GM12878 (cell line): Measurements from ENCODE around the gene CTRB1. TPM values are rescaled to one million over a fixed set of nuclear protein-coding genes. Genes with fewer than 3 reads are reported as not detected.

ENCODE experiments used
- ATAC-seq: fragments of 200-7000 bp; cut with Tn5 transposase; 3 replicates; pipeline ENCODE4 v1.9.1; 2020; ENCODE audit warnings: mild to moderate bottlenecking, moderate library complexity
- BruUV-seq: library from RNA; stranded (reverse); fragments of 400-500 nt; replicated peaks from 2 replicates; lab custom pipeline; 2021; lab: Mats Ljungman, UMichigan
- CTCF ChIA-PET: fragments of 300-600 bp; sonication (Branson Sonifier 250); formaldehyde crosslinking; extraction: SDS; loops from one replicate; lab custom pipeline; 2021; ENCODE audit warnings: inconsistent platforms; lab: Yijun Ruan, JAX
- POLR2A ChIA-PET: fragments of 350-600 bp; formaldehyde crosslinking; extraction: SDS; loops from one replicate; lab custom pipeline; 2021; ENCODE audit warnings: inconsistent platforms; lab: Charles Lee
- RAD21 ChIA-PET: fragments of 300-600 bp; sonication (Branson Sonifier 250); formaldehyde crosslinking; loops from one replicate; lab custom pipeline; 2023; ENCODE audit warnings: antibody characterized with exemption; ENCODE audit not compliant: unreplicated experiment; lab: Charles Lee
- SMC1A ChIA-PET: fragments of 300-600 bp; sonication (Branson Sonifier 250); formaldehyde crosslinking; loops from one replicate; lab custom pipeline; 2023; ENCODE audit not compliant: unreplicated experiment, uncharacterized antibody; lab: Charles Lee
- DNase-seq: peaks from one replicate; pipeline ENCODE4 v3.0.0-alpha.2; 2011; ENCODE audit warnings: low read depth, low spot score
- FAIRE-seq: peaks from 3 replicates; lab custom pipeline; 2011; peaks lifted over from hg19 to GRCh38; lab: Jason Lieb, UNC
- H2AFZ ChIP-seq: 2 replicates; pipeline ENCODE4 v1.6.0; 2011; ENCODE audit warnings: low read depth, low read length, control low read depth; ENCODE audit not compliant: control insufficient read depth
- H3K27ac ChIP-seq: 2 replicates; pipeline ENCODE4 v1.5.1; 2011; ENCODE audit warnings: control low read depth; ENCODE audit not compliant: control insufficient read depth, insufficient read depth
- H3K27me3 ChIP-seq, 2 experiments: replicated peaks in 1 of 2; 2 replicates each; pipeline versions ENCODE4 v1.6.0 to v1.6.1; 2011; ENCODE audit warnings: low read length in 1 of 2; ENCODE audit not compliant: control insufficient read depth in 2 of 2, insufficient read depth in 2 of 2
- H3K36me3 ChIP-seq, 2 experiments: 2 replicates each; pipeline ENCODE4 v1.5.1; 2011; ENCODE audit warnings: low read length in 1 of 2; ENCODE audit not compliant: control insufficient read depth in 2 of 2, insufficient read depth in 2 of 2
- H3K4me1 ChIP-seq: 2 replicates; pipeline ENCODE4 v1.6.1; 2011; ENCODE audit warnings: mild to moderate bottlenecking, low read length, moderate library complexity, mixed read lengths; ENCODE audit not compliant: control insufficient read depth, insufficient read depth
- H3K4me2 ChIP-seq: 2 replicates; pipeline ENCODE4 v1.6.0; 2011; ENCODE audit warnings: control low read depth; ENCODE audit not compliant: control insufficient read depth, insufficient read depth
- H3K4me3 ChIP-seq: fragments of 200-600 bp; sonication (generic); 2 replicates; pipeline ENCODE4 v1.5.1; 2016
- H3K79me2 ChIP-seq: 2 replicates; pipeline ENCODE4 v1.6.0; 2011; ENCODE audit warnings: low read length; ENCODE audit not compliant: control insufficient read depth, insufficient read depth
- H3K9ac ChIP-seq: 2 replicates; pipeline ENCODE4 v1.8.0; 2011; ENCODE audit warnings: low read length, control low read depth, mixed read lengths; ENCODE audit not compliant: control insufficient read depth, insufficient read depth
- H3K9me3 ChIP-seq: replicated peaks from 3 replicates; pipeline ENCODE4 v1.5.1; 2011; ENCODE audit warnings: mild to moderate bottlenecking, low read length; ENCODE audit not compliant: control insufficient read depth, insufficient read depth
- H4K20me1 ChIP-seq: 2 replicates; pipeline ENCODE4 v1.6.0; 2011; ENCODE audit not compliant: control insufficient read depth, insufficient read depth
- BACH1 ChIP-seq: fragments of 450-650 bp; IDR thresholded peaks from 2 replicates; pipeline ENCODE4 v1.6.1; 2017; ENCODE audit warnings: mild to moderate bottlenecking, borderline replicate concordance
- CREB1 ChIP-seq: IDR thresholded peaks from 2 replicates; pipeline ENCODE4 v1.6.1; 2012; ENCODE audit warnings: low read depth, mild to moderate bottlenecking, inconsistent platforms
- DPF2 ChIP-seq: fragments of 450-650 bp; IDR thresholded peaks from 2 replicates; pipeline ENCODE4 v1.6.1; 2017; ENCODE audit warnings: mild to moderate bottlenecking
- FOXM1 ChIP-seq: IDR thresholded peaks from 2 replicates; pipeline ENCODE4 v1.6.1; 2012; ENCODE audit warnings: low read depth, mild to moderate bottlenecking, inconsistent platforms, low read length, moderate library complexity
- HCFC1 ChIP-seq: fragments of 150-350 bp; IDR thresholded peaks from 2 replicates; pipeline ENCODE4 v1.6.1; 2014; ENCODE audit warnings: low read length
- IKZF1 ChIP-seq: fragments of 450-650 bp; conservative IDR thresholded peaks from 2 replicates; pipeline ENCODE4 v1.6.1; 2017; ENCODE audit warnings: antibody characterized with exemption, mild to moderate bottlenecking
- IRF3 ChIP-seq: fragments of 450-650 bp; IDR thresholded peaks from 2 replicates; pipeline ENCODE4 v1.6.1; 2014; ENCODE audit warnings: mild to moderate bottlenecking
- KAT2A ChIP-seq: conservative IDR thresholded peaks from 2 replicates; pipeline ENCODE4 v1.6.1; 2011; ENCODE audit warnings: low read depth, low read length; ENCODE audit not compliant: control insufficient read depth
- LARP7 ChIP-seq: fragments of 450-650 bp; IDR thresholded peaks from 2 replicates; pipeline ENCODE4 v1.6.1; 2017; ENCODE audit warnings: mild to moderate bottlenecking
- NFYB ChIP-seq: IDR thresholded peaks from 2 replicates; pipeline ENCODE4 v1.6.1; 2011; ENCODE audit warnings: low read depth, mild to moderate bottlenecking, low read length, improper control_type of control experiment, moderate library complexity; ENCODE audit not compliant: insufficient read depth
- NR2C1 ChIP-seq: fragments of 450-650 bp; IDR thresholded peaks from 2 replicates; pipeline ENCODE4 v1.6.1; 2017; ENCODE audit warnings: antibody characterized with exemption, mild to moderate bottlenecking, moderate library complexity
- RCOR1 ChIP-seq: conservative IDR thresholded peaks from 2 replicates; pipeline ENCODE4 v1.6.1; 2012; ENCODE audit warnings: low read depth, low read length, improper control_type of control experiment
- TCF12 ChIP-seq: IDR thresholded peaks from 2 replicates; pipeline ENCODE4 v1.6.1; 2011; ENCODE audit warnings: low read depth, mild to moderate bottlenecking, low read length
- ZNF207 ChIP-seq: fragments of 450-650 bp; IDR thresholded peaks from 2 replicates; pipeline ENCODE4 v1.6.1; 2014; ENCODE audit warnings: antibody characterized with exemption, mild to moderate bottlenecking, borderline replicate concordance
- WGBS: methylation state at CpG from one replicate; pipeline ENCODE4 v1.1.6; 2016; ENCODE audit warnings: low lambda C conversion rate; ENCODE audit not compliant: insufficient replicate concordance, insufficient coverage; ENCODE audit errors: missing lambda C conversion rate; 5-methylcytosine and 5-hydroxymethylcytosine counted together
- in situ Hi-C: fragments of 300-500 bp; cut with MboI; formaldehyde crosslinking; loops from 9 replicates; pipeline ENCODE4 v1.14.3; 2018; ENCODE audit warnings: mixed read lengths
- intact Hi-C: fragments of 100-400 bp; cut with micrococcal nuclease; formaldehyde crosslinking; loops from one replicate; pipeline ENCODE4 v1.14.2; 2022; ENCODE audit not compliant: unreplicated experiment
- polyA plus RNA-seq, 11 experiments: library from polyadenylated mRNA; depleted of rRNA in 4 of 11; unstranded in 6 of 11; stranded (reverse) in 5 of 11; fragments of >200 nt; fragmentation: Nextera tagmentation in 4 of 11; fragmentation: Illumina TruSeq in 1 of 11; extraction: Ambion mirVana in 4 of 11; extraction: Trizol in 1 of 11; gene quantifications; 1 replicate in 1 of 11; 2 replicates in 10 of 11; pipeline versions ENCODE4 v1.2.1 to v1.2.3, GENCODE V29; 2011 to 2016; ENCODE audit warnings: inconsistent platforms in 2 of 11, missing spikeins in 2 of 11, low read depth in 1 of 11
- total RNA-seq, 4 experiments: library from RNA; depleted of rRNA in 3 of 4; stranded (reverse); fragments of >200 nt in 3 of 4; fragmentation: Illumina TruSeq in 1 of 4; extraction: Trizol in 1 of 4; gene quantifications; 2 replicates each; pipeline versions ENCODE4 v1.2.1 to v1.2.3, GENCODE V29; 2013 to 2021
- TF ChIP-seq, protein P1 (sequence below): fragments of 450-650 bp; IDR thresholded peaks from 2 replicates; pipeline ENCODE4 v1.6.1; 2016; ENCODE audit warnings: mild to moderate bottlenecking, moderate library complexity, borderline replicate concordance

CTRB1 gene
- total and polyA plus RNA-seq, 10 of the 15 experiments (the other 5 are each of a cell fraction or from before 2014, with no cell fraction given): 0.28 to 4.4 TPM; not detected in 8

- CTCF ChIA-PET: interaction anchor here (1.4 kb wide), 1 partner anchor 8 kb away, joined by 6 read pairs; no protein-coding TSS in a partner anchor
- no TSS peak for BruUV-seq
- Histone ChIP-seq H3K4me2 (no peak overlapping the region), H2AFZ (no peak overlapping the region), H3K4me3 (no peak overlapping the region)
- in situ Hi-C loops: no loop called here
- SMC1A ChIA-PET: interaction anchor here (1.2 kb wide), 1 partner anchor 160 kb away, joined by 3 read pairs; no protein-coding TSS in a partner anchor
- DNase-seq: no peak
- TF ChIP-seq ZNF207 (no peak), RCOR1 (no peak), IRF3 (no peak), KAT2A (no peak), DPF2 (no peak), FOXM1 (no peak), IKZF1 (no peak), HCFC1 (no peak), CREB1 (no peak), NR2C1 (no peak), TCF12 (no peak), NFYB (no peak), LARP7 (no peak), BACH1 (no peak)
- TF ChIP-seq, protein P1, sequence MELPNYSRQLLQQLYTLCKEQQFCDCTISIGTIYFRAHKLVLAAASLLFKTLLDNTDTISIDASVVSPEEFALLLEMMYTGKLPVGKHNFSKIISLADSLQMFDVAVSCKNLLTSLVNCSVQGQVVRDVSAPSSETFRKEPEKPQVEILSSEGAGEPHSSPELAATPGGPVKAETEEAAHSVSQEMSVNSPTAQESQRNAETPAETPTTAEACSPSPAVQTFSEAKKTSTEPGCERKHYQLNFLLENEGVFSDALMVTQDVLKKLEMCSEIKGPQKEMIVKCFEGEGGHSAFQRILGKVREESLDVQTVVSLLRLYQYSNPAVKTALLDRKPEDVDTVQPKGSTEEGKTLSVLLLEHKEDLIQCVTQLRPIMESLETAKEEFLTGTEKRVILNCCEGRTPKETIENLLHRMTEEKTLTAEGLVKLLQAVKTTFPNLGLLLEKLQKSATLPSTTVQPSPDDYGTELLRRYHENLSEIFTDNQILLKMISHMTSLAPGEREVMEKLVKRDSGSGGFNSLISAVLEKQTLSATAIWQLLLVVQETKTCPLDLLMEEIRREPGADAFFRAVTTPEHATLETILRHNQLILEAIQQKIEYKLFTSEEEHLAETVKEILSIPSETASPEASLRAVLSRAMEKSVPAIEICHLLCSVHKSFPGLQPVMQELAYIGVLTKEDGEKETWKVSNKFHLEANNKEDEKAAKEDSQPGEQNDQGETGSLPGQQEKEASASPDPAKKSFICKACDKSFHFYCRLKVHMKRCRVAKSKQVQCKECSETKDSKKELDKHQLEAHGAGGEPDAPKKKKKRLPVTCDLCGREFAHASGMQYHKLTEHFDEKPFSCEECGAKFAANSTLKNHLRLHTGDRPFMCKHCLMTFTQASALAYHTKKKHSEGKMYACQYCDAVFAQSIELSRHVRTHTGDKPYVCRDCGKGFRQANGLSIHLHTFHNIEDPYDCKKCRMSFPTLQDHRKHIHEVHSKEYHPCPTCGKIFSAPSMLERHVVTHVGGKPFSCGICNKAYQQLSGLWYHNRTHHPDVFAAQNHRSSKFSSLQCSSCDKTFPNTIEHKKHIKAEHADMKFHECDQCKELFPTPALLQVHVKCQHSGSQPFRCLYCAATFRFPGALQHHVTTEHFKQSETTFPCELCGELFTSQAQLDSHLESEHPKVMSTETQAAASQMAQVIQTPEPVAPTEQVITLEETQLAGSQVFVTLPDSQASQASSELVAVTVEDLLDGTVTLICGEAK: no peak
- TF ChIP-seq, all 136 proteins: peak for 0
- intact Hi-C loops: no loop called here
- Histone ChIP-seq H3K27ac (no peak overlapping the region), H3K36me3 (no peaks in the 10 kb centered on the region), H3K9me3 (no peaks in the 10 kb centered on the region), H3K9ac (no peak overlapping the region), H4K20me1 (no peaks in the 10 kb centered on the region), H3K27me3 (no peaks in the 10 kb centered on the region), H3K4me1 (no peaks in the 10 kb centered on the region), H3K79me2 (no peaks in the 10 kb centered on the region)
- ATAC-seq (no peak), FAIRE-seq (no peak)
- 60% methylated on average over 17 of the region's 26 CpGs for WGBS
- RAD21 ChIA-PET: no interaction called here
- POLR2A ChIA-PET: interaction anchor here (0.6 kb wide), 1 partner anchor 45 kb away, joined by 4 read pairs; no protein-coding TSS in a partner anchor
Measured at GRCh38 chr16:75225678-75226515, 7.1 kb downstream of the CTRB1 start.
